Osteocyte (in vitro differentiated cells): ENCODE measurements around the gene COX6A1. TPM values are rescaled to one million over a fixed set of nuclear protein-coding genes. Genes with fewer than 3 reads are reported as not detected.
"Not testable (repeated sequence)": the region's sequence is repeated elsewhere in the genome, so short reads cannot be mapped to it uniquely, and the experiment has no call there.

ENCODE experiments used
- DNase-seq: peaks from one replicate; pipeline ENCODE4 v3.0.0; 2021; ENCODE audit warnings: mixed read lengths; ENCODE audit not compliant: unreplicated experiment; ENCODE audit errors: extremely low spot score
- H3K27ac Mint-ChIP-seq: one replicate; pipeline ENCODE4 v1.8.0; 2021; ENCODE audit warnings: mild to moderate bottlenecking, mixed read lengths; ENCODE audit not compliant: unreplicated experiment
- H3K27me3 Mint-ChIP-seq: one replicate; pipeline ENCODE4 v1.8.0; 2021; ENCODE audit warnings: mixed read lengths; ENCODE audit not compliant: unreplicated experiment
- H3K36me3 Mint-ChIP-seq: one replicate; pipeline ENCODE4 v1.8.0; 2021; ENCODE audit warnings: mixed read lengths; ENCODE audit not compliant: unreplicated experiment
- H3K4me1 Mint-ChIP-seq: one replicate; pipeline ENCODE4 v1.8.0; 2021; ENCODE audit warnings: mixed read lengths; ENCODE audit not compliant: unreplicated experiment
- H3K4me3 Mint-ChIP-seq: one replicate; pipeline ENCODE4 v1.8.0; 2021; ENCODE audit warnings: mild to moderate bottlenecking, moderate library complexity, mixed read lengths; ENCODE audit not compliant: unreplicated experiment
- H3K9me3 Mint-ChIP-seq: one replicate; pipeline ENCODE4 v1.8.0; 2021; ENCODE audit warnings: mixed read lengths; ENCODE audit not compliant: unreplicated experiment
- total RNA-seq: library from RNA; stranded (reverse); gene quantifications from 2 replicates; pipeline ENCODE4 v1.2.1, GENCODE V29; 2021
- TF ChIP-seq, protein P1 (sequence below): fragments of 200-600 bp; sonication (generic); IDR thresholded peaks from 2 replicates; pipeline ENCODE4 v1.5.0; 2021; ENCODE audit warnings: antibody characterized with exemption, mild to moderate bottlenecking, moderate library complexity

COX6A1 gene
- total RNA-seq, 1 donor from 2014 or later, result 307 TPM

DNA sequence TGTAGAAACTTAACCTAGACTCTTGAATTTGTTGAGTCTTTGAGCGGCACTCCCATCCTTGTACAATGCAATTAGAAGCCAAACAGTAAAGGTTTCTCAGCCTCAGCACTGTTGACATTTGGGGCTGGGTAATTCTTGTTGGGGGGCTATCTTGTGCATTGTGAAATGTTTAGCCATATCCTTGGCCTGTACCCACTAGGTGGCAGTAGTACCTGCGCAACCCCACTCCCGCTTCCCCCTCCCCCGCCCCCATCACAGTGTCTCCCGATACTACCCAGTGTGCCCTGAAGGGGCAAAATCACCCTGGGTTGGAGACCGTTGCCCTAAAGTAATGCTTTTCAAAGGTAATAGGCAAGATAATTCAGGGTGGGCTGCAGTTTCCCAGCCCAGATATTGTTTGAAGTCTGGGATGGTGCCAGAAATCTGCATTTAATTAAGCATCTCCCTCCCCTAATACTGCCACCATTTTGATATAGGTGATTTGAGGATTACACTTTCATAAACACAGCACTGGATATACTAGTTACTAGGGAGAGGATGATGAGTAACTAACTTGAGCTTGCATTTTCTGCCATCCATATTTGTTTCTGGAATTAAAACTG, 1.8 kb downstream of the COX6A1 start:
- Mint-ChIP-seq H3K27me3 (no peaks in the 10 kb centered on the region), H3K4me1 (peaks cover 25% of the 10 kb centered on the region), H3K27ac (no peak overlapping the region), H3K4me3 (peak overlapping the region; percentile 26), H3K36me3 (peaks cover 8% of the 10 kb centered on the region), H3K9me3 (no peaks in the 10 kb centered on the region)
- TF ChIP-seq, protein P1, sequence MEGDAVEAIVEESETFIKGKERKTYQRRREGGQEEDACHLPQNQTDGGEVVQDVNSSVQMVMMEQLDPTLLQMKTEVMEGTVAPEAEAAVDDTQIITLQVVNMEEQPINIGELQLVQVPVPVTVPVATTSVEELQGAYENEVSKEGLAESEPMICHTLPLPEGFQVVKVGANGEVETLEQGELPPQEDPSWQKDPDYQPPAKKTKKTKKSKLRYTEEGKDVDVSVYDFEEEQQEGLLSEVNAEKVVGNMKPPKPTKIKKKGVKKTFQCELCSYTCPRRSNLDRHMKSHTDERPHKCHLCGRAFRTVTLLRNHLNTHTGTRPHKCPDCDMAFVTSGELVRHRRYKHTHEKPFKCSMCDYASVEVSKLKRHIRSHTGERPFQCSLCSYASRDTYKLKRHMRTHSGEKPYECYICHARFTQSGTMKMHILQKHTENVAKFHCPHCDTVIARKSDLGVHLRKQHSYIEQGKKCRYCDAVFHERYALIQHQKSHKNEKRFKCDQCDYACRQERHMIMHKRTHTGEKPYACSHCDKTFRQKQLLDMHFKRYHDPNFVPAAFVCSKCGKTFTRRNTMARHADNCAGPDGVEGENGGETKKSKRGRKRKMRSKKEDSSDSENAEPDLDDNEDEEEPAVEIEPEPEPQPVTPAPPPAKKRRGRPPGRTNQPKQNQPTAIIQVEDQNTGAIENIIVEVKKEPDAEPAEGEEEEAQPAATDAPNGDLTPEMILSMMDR, result peak; percentile 67
- DNase-seq, result no peak

- TF ChIP-seq, protein P1, result no peak
- DNase-seq, result no peak
- peaks cover 29% of the 10 kb centered on the region for H3K4me1 Mint-ChIP-seq
- H3K9me3 Mint-ChIP-seq, result no peaks in the 10 kb centered on the region
- H3K27me3 Mint-ChIP-seq, result no peaks in the 10 kb centered on the region
- peak overlapping the region; percentile 98 for H3K4me3 Mint-ChIP-seq
- peaks cover 11% of the 10 kb centered on the region for H3K36me3 Mint-ChIP-seq
- H3K27ac Mint-ChIP-seq, result no peak overlapping the region
Measured at GRCh38 chr12:120444676-120445075, 6.8 kb downstream of the COX6A1 start.

DNA sequence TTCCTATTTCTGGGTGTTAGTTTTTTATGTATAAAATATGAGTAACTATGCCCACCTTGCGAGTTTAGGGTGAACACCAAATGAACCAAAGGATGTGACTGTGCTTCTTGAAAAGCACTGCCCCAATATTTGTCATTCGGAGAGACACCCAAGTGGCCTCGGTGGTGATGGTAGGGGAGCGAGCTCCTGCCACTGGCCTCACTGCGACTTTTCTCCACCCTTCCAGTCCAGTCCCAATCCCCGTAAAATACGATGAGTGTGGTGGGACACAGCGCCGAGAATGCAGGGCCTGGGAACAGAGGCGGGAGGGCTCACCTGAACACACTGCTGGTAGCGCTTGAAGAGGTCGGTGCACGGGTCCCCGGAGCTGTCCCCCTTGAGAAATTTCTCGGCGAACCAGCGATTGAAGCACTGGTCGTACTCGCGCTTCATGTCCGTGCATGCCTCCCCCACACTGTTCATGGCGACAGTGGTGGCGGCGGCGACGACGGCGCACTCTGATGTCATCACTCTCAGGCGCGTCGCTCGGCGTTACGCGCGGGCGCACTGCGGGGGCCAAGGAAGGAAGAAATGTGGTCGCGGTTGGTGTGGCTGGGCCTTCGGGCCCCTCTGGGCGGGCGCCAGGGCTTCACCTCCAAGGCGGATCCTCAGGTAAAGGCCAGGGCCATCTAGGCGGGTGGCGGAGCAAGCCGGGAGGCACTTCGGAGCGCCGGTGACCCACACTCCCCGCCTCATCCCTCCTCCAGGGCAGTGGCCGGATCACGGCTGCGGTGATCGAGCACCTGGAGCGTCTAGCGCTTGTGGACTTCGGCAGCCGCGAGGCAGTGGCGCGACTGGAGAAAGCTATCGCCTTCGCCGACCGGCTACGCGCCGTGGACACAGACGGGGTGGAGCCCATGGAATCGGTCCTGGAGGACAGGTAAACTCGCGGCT, 8.3 kb downstream of the COX6A1 start, which contains the start of the genes GATC and TRIAP1:
GATC (plus strand) TSS at position 534 of the 933 bp plus-strand sequence; CDS start at position 571, 37 bp downstream.
TRIAP1 (minus strand) TSS at position 474 of the 933 bp plus-strand sequence; CDS start at position 462, 12 bp downstream.
- H3K27ac Mint-ChIP-seq, result peak within 1 kb of the TSS; percentile 95
- H3K9me3 Mint-ChIP-seq, result no peaks in the 10 kb centered on the region
- H3K27me3 Mint-ChIP-seq, result no peaks in the 10 kb centered on the region
- peak; percentile 93 for DNase-seq
- TF ChIP-seq, protein P1, result no peak
- peak within 1 kb of the TSS; percentile 98 for H3K4me3 Mint-ChIP-seq
- peaks cover 26% of the 10 kb centered on the region for H3K4me1 Mint-ChIP-seq
- H3K36me3 Mint-ChIP-seq, result peaks cover 11% of the 10 kb centered on the region

GRCh38 chr12:120446844-120447178, 8.9 kb downstream of the COX6A1 start:
- not testable (repeated sequence) for H3K27me3 Mint-ChIP-seq, H3K9me3 Mint-ChIP-seq, DNase-seq
- Mint-ChIP-seq H3K27ac (peak overlapping the region; percentile 95), H3K36me3 (peaks cover 11% of the 10 kb centered on the region), H3K4me1 (peaks cover 26% of the 10 kb centered on the region), H3K4me3 (peak overlapping the region; percentile 98)

GRCh38 chr12:120447992-120448391, 10.1 kb downstream of the COX6A1 start:
- peak overlapping the region; percentile 95 for H3K27ac Mint-ChIP-seq
- peaks cover 9% of the 10 kb centered on the region for H3K36me3 Mint-ChIP-seq
- peaks cover 26% of the 10 kb centered on the region for H3K4me1 Mint-ChIP-seq
- TF ChIP-seq, protein P1, result no peak
- peak overlapping the region; percentile 98 for H3K4me3 Mint-ChIP-seq
- no peaks in the 10 kb centered on the region for H3K9me3 Mint-ChIP-seq
- DNase-seq, result no peak
- no peaks in the 10 kb centered on the region for H3K27me3 Mint-ChIP-seq

DNA sequence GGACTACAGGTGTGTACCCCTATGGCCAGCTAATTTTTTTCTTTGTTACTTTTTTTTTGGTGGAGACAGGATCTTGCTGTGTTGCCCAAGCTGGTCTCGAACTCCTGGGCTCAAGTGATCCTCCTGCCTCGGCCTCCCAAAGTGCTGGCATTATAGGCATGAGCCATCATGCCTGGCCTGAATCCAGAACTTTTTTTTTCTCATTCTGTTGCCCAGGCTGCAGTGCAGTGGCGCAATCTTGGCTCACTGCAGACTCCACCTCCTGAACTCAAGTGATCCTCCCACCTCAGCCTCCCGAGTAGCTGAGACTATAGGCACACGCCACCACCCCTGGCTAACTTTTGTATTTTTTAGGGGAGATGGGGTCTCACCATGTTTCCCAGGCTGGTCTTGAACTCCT, 14.6 kb downstream of the COX6A1 start:
- H3K4me1 Mint-ChIP-seq, H3K27ac Mint-ChIP-seq, H3K27me3 Mint-ChIP-seq, H3K9me3 Mint-ChIP-seq, H3K4me3 Mint-ChIP-seq, DNase-seq: not testable (repeated sequence)
- H3K36me3 Mint-ChIP-seq, result peaks cover 15% of the 10 kb centered on the region
